ENCODE measurements around the gene KCNJ10.
A peak's percentile ranks its signal among the peaks of the same experiment; 100 is the strongest.

KCNJ10 gene

GRCh38 chr1:160043543-160043942 lies 26.4 kb downstream of the KCNJ10 start:
- DNase-seq (ENCODE audit: extremely low read depth, low read depth), result no peak

GRCh38 chr1:160040476-160040875 lies 29.5 kb downstream of the KCNJ10 start:
- DNase-seq (ENCODE audit: extremely low read depth, low read depth), result no peak
- TF ChIP-seq, protein P1, sequence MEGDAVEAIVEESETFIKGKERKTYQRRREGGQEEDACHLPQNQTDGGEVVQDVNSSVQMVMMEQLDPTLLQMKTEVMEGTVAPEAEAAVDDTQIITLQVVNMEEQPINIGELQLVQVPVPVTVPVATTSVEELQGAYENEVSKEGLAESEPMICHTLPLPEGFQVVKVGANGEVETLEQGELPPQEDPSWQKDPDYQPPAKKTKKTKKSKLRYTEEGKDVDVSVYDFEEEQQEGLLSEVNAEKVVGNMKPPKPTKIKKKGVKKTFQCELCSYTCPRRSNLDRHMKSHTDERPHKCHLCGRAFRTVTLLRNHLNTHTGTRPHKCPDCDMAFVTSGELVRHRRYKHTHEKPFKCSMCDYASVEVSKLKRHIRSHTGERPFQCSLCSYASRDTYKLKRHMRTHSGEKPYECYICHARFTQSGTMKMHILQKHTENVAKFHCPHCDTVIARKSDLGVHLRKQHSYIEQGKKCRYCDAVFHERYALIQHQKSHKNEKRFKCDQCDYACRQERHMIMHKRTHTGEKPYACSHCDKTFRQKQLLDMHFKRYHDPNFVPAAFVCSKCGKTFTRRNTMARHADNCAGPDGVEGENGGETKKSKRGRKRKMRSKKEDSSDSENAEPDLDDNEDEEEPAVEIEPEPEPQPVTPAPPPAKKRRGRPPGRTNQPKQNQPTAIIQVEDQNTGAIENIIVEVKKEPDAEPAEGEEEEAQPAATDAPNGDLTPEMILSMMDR (IDR thresholded peaks at IDR 0.05; ENCODE audit: low read depth, low read length, missing control alignments), result no peak
- H3K4me3 ChIP-seq (replicated peaks; ENCODE audit: low read depth, low read length), result no peak overlapping the region

More at GRCh38 chr1:160043543-160043942, 26.4 kb downstream of the KCNJ10 start:
- no peak overlapping the region for H3K4me3 ChIP-seq (replicated peaks; ENCODE audit: low read depth, low read length)
- TF ChIP-seq, protein P1 (IDR thresholded peaks at IDR 0.05; ENCODE audit: low read depth, low read length, missing control alignments), result no peak

DNA sequence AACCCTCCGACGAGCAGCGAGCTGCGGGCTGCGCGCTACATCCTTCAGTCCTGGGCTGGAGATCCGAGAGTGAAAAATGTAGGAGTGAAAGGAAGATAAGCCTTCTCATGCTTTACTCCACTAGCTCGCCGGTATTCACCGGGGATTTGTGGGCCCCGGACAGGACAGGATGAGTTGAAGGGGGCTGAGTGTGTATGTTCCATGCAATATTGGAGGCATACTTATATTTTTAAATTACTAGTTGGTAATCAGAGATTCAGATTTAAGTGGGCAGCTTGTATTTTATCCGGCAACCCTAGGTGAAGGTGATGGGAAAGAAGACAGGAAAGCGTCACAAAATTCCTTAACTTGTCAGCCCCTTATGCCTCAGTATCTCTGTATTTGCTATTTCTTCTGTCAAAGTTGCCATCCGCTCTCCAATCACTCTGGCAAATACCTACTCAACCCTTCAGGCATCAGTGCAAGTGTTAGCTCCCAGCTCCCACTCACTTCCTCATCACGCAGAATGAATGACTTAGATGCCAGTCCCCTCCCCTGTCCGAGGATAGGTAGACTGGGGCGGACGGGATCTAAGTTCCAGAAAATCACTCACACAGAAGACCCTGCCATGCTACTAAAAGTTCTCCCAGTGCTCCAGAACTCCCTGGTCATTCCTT lies 37.7 kb downstream of the KCNJ10 start:
- no peak for DNase-seq (ENCODE audit: extremely low read depth, low read depth)
- TF ChIP-seq, protein P1 (IDR thresholded peaks at IDR 0.05; ENCODE audit: low read depth, low read length, missing control alignments), result no peak
- H3K4me3 ChIP-seq (replicated peaks; ENCODE audit: low read depth, low read length), result peak overlapping the region; percentile 91

- TF ChIP-seq, protein P1 (IDR thresholded peaks at IDR 0.05; ENCODE audit: low read depth, low read length, missing control alignments), result no peak
- H3K4me3 ChIP-seq (replicated peaks; ENCODE audit: low read depth, low read length), result peak within 1 kb of the TSS; percentile 91
- peak; percentile 72 for DNase-seq (ENCODE audit: extremely low read depth, low read depth)
Measured at GRCh38 chr1:160031365-160032164, 38.4 kb downstream of the KCNJ10 start, which contains the start of gene PIGM. Gene PIGM (minus strand): TSS chr1:160031990. CDS start chr1:160031739, 251 bp downstream.

- TF ChIP-seq, protein P1 (IDR thresholded peaks at IDR 0.05; ENCODE audit: low read depth, low read length, missing control alignments), result no peak
- H3K4me3 ChIP-seq (replicated peaks; ENCODE audit: low read depth, low read length), result peak overlapping the region; percentile 91
- DNase-seq (ENCODE audit: extremely low read depth, low read depth), result no peak
Measured at GRCh38 chr1:160030657-160031364, 39.1 kb downstream of the KCNJ10 start.

DNA sequence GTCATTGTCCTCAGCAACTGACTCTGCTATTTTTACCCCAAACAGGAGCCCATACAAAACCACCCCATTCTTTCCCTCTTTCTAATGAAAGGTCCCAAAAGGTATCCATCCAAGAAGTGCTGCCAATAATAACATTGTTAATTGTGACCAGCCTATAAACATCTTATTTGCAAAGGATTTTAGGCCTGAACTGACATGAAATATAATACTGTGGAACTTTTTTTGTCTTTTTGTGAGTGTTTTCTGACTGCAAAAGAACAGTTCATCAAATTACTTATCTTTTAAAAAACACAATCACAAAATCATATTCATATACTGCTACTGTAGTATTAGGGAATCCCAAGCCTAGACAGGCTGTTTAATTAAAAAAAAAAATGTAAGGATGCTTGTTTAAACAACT lies 41.5 kb downstream of the KCNJ10 start:
- TF ChIP-seq, protein P1 (IDR thresholded peaks at IDR 0.05; ENCODE audit: low read depth, low read length, missing control alignments), result no peak
- DNase-seq (ENCODE audit: extremely low read depth, low read depth), result no peak
- H3K4me3 ChIP-seq (replicated peaks; ENCODE audit: low read depth, low read length), result no peak overlapping the region

All from HFF-Myc (cell line).